GM21737 (cell line): ENCODE measurements around the gene ERAL1.
"Not testable (repeated sequence)": the region's sequence is repeated elsewhere in the genome, so short reads cannot be mapped to it uniquely, and the experiment has no call there.

ENCODE experiments used
- ATAC-seq: cut with Tn5 transposase; IDR thresholded peaks from one replicate; pipeline ENCODE4 v1.9.1; 2021; ENCODE audit warnings: mild to moderate bottlenecking, moderate library complexity; ENCODE audit not compliant: unreplicated experiment

ERAL1 gene

DNA sequence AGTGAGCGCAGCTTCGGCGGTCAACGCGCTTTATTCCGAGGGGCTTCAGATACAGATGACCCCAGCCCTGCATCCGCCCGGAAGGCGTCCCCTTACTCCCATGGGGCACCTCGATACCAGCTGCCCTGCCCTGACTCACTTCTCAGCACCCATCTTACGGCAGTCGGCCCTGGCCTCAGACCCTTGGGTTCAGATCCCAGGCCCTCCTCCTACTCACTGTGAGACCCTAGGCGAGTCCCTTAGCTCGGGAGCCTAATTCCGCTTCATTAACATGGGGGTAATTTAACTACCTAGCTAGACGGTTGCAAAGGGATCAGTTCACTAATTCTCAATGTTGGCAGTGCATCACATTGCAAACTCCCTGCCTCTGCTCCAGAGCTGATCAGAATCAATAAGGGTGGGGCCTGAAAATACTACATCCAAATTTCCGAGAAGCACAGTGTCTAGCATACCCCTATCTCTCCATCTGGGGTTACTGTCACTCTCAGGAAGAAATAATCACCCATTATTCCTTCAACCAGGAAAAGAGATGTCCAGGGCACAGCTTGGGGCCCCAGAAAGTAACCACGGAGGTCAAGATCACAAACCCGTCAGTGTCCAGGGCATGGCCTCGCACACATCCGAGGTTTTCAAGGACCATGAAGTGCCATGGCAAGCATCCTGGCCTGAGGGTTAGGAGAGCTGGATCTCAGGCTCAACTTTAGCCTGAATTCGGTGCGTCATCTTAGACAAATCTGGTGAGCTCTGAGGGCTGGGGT is 43.1 kb downstream of the ERAL1 start:
- ATAC-seq, result no peak

DNA sequence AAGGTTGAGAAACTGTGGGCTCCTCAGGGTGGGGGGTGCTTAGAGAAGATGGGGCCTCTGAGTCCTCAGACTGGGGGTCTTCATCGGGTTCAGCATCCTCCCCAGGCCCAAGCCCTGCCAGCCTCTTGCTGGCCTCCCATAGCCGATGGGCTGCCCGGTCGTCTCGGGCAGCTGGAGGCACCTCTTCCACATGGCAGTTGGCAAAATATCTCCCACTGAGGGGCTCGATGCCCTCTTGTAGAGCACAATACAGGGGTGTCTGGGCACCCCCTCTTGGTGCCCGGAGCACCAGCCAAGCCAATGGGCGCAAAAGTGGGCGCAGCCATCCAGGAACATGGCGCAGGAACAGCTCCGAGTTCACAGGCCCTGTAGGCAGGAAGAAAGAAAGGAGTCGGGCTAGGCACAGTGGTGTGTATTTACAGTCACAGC is 43.7 kb downstream of the ERAL1 start:
- ATAC-seq, result no peak

DNA sequence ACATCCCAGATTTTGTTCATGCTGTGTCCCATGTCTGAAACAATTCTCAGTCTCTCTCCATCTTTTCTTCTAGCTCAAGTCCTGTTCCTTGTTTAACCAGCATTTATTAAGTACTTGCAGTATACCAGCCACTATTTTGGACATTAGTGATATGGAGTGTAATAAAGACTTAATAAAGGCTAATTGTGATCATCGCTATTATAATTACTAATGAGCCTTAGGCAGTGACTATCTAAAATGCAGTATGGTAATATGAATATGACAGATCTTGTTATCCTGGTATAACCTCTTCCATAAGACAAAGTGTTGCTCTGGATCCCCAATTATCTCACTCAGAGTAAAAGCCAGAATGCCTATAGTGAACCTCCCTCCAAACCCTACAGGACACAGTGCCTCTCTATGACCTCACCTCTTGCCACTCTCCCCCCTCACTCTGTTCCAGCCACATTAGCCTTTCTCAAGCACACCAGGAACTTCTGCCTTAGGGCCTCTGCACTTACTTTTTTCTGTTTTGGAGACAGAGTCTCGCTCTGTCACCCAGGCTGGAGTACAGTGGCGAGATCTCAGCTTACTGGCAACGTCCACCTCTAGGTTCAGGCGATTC is 44.5 kb downstream of the ERAL1 start:
- ATAC-seq, result no peak

DNA sequence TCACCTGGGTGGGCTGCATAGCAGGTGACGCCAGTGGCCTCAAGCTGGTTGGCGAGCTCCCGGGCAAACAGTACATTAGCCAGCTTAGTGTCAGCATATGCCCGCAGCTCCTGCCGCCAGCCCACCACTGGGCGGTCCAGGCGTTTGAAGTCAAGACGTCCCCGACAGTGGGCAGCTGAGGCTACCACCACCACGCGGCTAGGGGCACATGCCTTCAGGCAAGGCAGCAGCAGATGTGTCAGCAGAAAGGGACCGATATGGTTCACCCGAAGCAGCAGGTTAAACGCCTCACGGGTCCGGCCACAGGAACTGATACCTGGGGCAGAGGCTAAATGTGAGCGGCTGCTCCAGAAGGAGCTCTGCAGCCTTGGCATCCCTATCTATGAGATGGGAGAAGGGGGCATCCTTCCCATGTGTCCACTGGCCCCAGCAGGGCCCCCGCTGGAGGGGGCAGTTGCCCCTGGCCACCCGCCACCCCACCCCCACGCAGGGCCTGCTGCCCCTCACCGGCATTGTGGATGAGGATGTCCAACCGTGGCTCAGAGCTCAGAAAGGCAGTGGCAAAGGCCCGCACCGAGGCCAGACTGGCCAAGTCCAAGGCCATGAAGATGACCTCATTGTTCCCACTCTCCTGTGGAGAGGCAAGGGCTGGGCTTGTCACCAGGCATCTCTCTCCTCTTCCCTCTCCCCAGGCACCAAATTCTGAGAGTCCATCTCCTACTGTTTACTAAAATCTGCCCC is 46.3 kb downstream of the ERAL1 start:
- ATAC-seq, result no peak

DNA sequence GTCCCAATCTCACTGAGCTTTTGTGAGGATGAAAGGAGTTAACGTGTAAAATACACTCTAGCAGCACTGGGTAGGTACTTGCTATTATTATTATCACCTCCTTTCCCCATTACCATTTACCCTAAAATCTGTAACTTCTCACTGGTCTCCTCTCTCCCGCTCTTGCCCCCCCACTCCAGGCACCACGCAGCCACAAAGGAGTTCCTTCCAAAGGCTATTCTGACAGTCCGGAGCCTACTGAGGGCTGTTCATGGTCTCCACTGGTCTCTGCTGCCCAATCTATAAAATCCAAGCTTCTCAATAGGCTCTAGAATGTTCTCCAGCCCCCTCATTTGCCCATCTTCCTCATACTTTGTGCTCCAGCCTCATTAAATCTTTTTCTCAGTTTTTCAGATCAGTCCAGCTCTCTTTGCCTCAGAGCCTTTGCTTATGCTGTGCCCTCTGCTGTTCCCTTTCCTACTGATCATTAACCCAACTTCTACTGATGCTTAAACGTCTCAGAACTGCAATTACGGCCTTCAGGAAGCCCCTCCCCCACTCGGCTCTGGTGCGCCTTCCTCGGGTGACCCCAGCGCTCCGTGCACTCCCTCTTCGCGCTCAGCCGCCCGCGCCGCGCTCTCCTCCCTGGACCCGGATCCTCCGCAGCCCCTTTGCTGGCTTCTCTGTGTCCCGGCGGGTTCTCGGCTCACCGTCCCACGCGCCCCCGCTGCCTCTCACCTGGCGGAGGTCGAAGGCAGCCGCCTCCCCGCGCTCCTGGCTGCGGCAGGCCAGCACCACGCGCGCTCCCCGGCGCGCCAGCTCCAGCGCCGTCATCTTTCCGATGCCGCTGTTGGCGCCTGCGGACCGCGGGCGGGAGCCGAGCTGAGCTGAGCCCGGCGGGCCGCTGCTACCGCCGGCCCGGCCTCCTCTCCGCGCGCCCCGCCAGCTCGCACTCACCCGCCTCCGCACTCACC is 47.3 kb downstream of the ERAL1 start:
- peak; percentile 29 for ATAC-seq

DNA sequence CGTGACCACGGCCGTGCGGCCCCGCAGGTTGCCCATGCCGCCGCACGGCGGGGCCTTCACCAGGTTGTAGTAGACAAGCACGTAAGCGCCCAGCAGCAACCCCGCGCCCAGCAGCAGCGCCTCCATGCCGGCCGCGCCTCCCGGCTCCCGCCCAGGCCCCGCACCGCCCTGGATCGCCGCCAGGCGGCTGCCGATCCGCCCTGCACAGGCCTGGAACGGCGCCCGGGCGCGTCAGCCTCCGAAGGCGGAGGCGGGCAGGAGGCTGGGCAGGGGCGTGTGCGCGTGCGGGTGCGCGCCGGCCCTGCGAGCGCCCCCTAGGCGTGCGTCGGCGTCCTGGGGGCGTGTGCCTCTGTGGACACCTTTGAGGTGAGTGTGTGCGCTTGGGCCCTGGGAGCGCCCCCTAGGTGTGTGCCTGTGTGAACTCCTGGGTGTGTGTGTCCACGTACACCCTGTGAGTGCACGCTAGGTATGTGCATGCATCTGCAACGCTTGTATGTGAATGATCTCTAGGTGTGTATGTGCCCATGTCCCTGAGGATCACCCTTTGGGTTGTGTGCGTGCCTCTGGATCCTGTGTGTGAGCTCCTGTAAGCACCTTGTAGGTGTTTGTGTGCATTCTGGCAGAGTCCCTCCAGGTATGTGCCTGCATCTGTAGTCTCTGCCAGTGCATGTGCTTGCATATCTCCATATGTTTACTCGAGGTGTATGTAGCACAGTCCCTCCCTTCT is 48.2 kb downstream of the ERAL1 start, which contains the start of gene DHRS13:
Gene DHRS13, minus strand, starts transcription at position 261 of the 727 bp plus-strand sequence. Its CDS starts 135 bp downstream, at position 126.
- peak; percentile 81 for ATAC-seq

DNA sequence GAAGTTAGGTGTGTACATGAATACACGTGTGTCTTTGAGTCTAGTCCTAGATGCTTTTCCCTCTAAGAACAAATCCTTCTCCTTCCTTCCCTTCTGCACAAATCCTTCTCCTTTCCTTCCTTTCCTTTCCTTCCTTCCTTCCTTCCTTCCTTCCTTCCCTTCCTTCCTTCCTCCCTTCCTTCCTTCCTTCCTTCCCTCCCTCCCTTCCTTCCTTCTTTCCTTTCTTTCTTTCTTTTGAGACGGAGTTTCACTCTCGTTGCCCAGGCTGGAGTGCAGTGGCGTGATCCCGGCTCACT is 48.7 kb downstream of the ERAL1 start:
- ATAC-seq, result not testable (repeated sequence)

DNA sequence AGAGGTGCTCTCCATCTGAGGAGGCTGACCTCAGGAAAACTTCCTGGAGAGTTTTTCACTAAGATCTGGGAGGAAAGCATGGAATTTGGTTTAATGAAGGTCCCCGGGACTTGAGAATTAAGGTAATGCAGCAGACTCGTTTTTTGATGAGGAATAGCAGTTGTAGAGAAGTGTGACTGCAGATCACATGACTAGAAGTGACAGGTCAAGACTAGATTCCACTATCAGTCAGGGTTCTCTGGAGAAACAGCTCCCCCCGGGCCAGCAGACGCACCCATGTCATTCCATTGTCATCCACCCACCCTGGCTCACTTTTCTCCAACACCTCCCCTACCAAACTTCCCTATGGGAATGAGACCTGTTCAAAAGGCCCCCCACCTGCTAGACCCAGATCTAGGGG is 50.0 kb downstream of the ERAL1 start:
- ATAC-seq, result no peak

DNA sequence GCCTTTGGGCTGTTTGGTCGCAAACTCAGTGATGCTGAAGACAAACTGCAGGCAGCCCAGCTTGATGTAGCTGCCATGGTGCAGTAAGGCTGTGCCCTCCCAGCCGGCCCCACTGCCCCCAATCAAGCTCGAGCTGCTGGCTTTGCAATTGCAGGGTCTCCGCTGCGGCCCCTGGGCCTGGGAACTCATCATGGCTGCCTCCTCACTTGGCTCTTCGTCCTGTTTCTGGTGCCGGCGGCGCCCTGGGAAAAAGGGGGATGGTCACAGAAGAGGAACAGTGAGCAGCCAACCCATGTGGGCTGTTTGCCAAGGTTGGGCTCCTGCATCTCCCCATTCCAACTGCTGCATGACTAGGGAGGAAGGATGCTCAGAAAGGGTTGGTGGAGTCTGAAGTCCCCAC is 51.5 kb downstream of the ERAL1 start:
- no peak for ATAC-seq

DNA sequence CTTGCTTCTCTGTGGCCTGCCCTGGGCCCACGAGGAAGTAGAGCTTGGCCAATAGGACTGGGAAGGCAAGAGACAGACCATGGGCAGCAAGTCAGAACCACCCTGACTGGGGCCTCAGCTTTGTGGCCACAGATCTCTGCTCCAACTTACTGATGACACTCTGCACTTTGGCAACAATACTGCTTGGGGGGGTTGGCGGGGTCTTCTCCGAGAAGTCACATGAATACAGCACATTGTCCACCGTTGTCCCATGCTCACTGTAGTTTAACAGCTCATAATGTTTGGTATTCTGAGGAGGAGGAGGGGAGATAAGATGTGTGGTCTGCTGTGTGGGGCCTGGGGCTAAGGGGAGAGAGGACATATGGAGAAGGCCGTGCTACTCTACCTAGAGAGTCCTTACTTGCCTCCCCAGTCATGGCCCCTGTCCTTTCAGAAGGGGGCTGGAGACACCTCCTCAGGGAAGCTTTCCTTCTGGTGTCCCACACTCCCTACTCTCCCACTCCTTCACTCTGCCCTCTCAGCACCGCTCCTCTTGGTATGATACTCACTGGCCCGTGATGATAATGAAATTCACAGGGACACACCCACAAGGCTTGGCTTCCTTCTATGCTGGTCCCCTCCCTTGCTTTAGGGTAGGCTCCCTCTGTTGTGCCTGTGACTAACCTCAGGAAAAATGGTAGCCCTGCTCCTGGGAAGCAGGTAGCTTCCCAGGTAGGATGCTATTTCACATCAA is 52.1 kb downstream of the ERAL1 start:
- ATAC-seq, result no peak

DNA sequence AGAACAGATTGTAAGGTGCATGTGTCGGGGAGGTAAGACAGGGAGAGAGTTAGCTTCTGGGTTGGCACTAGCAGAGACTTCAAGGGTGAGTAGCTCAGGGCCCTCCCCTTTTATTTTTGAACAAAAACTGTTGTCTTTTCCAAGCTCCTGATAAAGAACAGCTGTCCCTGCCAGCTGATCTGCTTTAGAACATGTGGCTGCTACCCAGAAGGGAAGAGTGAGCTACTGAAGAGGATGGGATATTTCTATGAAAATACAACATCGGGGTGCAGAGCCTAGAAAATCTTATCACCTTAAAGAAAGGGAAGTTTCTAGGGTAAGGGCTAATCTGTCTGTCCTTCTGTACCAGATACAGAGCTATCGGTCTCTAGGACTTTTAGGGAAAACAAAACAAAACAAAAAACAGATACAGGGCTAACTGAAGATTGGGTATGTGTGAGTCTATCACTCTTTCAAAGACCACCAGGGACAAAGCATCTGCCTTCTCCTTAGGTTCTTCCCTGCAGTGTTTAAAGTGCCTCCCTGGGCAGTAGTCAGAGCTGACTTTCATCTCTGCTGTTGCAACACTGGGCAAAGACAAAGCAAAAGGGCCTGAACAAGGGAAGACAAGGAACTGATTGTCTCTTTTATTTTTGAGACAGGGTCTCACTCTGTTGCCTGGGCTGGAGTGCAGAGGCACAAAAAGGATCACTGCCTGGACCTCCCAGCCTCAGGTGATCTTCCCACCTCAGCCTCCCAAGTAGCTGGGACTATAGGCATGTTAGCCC is 53.1 kb downstream of the ERAL1 start:
- no peak for ATAC-seq

DNA sequence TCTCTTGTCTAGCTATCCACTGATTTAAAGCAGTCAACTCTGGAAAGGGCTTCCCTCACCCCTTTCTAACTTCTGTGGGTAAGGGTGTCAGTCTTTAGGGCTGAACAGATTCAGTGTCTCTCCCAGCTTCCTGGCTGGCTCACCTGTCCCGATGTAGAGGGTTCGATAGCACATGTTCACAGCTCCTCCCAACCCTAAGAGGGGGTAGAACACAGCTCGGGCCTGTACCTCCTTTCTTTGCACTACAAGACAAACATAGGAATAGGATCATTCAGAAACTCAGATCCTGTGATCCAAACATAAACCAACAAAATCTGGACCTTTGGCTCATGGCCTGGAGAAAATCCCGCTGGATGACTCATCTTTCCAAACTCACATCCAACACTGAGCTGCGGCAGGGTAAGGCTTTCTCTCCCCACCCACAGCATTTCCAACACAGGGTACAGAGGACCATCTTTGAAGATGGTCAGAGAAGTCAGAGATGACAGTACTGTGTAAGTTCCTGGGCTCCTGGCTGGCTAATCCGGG is 53.9 kb downstream of the ERAL1 start:
- no peak for ATAC-seq

DNA sequence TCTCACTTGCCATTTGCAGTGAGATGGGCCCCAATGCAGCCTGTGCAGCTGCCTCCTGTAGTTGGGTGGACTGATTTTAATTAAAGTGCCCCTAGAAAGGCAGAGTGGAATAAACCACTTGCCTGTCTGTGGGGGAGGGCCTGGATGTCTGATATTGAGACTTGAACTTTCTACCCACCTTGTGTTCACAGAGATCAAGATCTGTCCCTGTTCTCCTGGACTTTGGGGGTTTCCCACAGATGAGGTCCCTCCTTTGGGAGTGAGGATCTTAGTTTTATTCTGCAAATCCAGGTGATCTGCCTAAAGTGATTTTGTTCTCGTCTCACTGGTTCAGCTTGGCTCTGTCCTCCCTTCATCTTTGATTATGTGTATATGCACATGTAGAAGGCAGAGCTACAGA is 55.7 kb downstream of the ERAL1 start:
- no peak for ATAC-seq
